SK-N-SH (cell line): ENCODE measurements around the gene PPAN. TPM values are rescaled to one million over a fixed set of nuclear protein-coding genes. Genes with fewer than 3 reads are reported as not detected.

Experiments used
- CTCF ChIA-PET: fragments of 300-600, 350-600 bp; formaldehyde crosslinking; extraction: SDS; loops from one replicate; lab custom pipeline; 2021; lab: Yijun Ruan, JAX
- POLR2A ChIA-PET: fragments of 350-600 bp; sonication (Branson Sonifier 250); formaldehyde crosslinking; extraction: SDS; loops from one replicate; lab custom pipeline; 2020; ENCODE audit warnings: antibody characterized with exemption, inconsistent platforms; lab: Yijun Ruan, JAX
- DNase-seq: peaks from one replicate; pipeline ENCODE4 v3.0.0; 2012
- H2AFZ ChIP-seq: fragments of 200-600 bp; sonication (generic); 2 replicates; pipeline ENCODE4 v1.8.1; 2016; ENCODE audit warnings: antibody characterized with exemption, mild to moderate bottlenecking, low read depth
- H3F3A ChIP-seq: fragments of 200-600 bp; sonication (generic); replicated peaks from 2 replicates; pipeline ENCODE3; 2016; ENCODE audit warnings: antibody characterized with exemption, mild to moderate bottlenecking; ENCODE audit not compliant: insufficient read depth
- H3K27ac ChIP-seq, 2 experiments: fragments of 200-500 bp in 1 of 2; fragments of 200-600 bp in 1 of 2; sonication (Bioruptor generic) in 1 of 2; sonication (generic), shearing (Covaris generic) in 1 of 2; 2 replicates each; pipeline versions ENCODE4 v1.5.1 to v1.6.1; 2014 to 2016; ENCODE audit warnings: low read depth in 2 of 2, inconsistent platforms in 1 of 2, low read length in 1 of 2, mild to moderate bottlenecking in 1 of 2, mixed read lengths in 1 of 2
- H3K27me3 ChIP-seq: fragments of 200-600 bp; sonication (generic), shearing (Covaris generic); 2 replicates; pipeline ENCODE4 v1.6.1; 2016; ENCODE audit warnings: mixed run types; ENCODE audit not compliant: insufficient read depth
- H3K36me3 ChIP-seq, 2 experiments: fragments of 200-500 bp in 1 of 2; fragments of 200-600 bp in 1 of 2; sonication (Bioruptor generic) in 1 of 2; sonication (generic) in 1 of 2; replicated peaks in 1 of 2; 2 replicates each; pipeline versions ENCODE3 to v1.5.1; 2014 to 2016; ENCODE audit warnings: low read length in 1 of 2, mild to moderate bottlenecking in 1 of 2; ENCODE audit not compliant: insufficient read depth in 2 of 2, control insufficient read depth in 1 of 2
- H3K4me1 ChIP-seq, 2 experiments: fragments of 200-500 bp in 1 of 2; fragments of 200-600 bp in 1 of 2; sonication (Bioruptor generic) in 1 of 2; sonication (generic), shearing (Covaris generic) in 1 of 2; 2 replicates each; pipeline versions ENCODE4 v1.5.1 to v1.6.1; 2014 to 2016; ENCODE audit warnings: low read depth in 1 of 2, low read length in 1 of 2, mixed run types in 1 of 2; ENCODE audit not compliant: insufficient read depth in 2 of 2, control insufficient read depth in 1 of 2
- H3K4me2 ChIP-seq: fragments of 200-600 bp; sonication (generic), shearing (Covaris generic); 2 replicates; pipeline ENCODE4 v1.6.1; 2017; ENCODE audit warnings: mixed run types
- H3K4me3 ChIP-seq, 2 experiments: fragments of 200-500 bp in 1 of 2; fragments of 200-600 bp in 1 of 2; sonication (Bioruptor generic) in 1 of 2; sonication (generic), shearing (Covaris generic) in 1 of 2; 2 replicates each; pipeline versions ENCODE4 v1.5.1 to v1.8.1; 2014 to 2016; ENCODE audit warnings: low read depth in 2 of 2, inconsistent platforms in 1 of 2, low read length in 1 of 2, mild to moderate bottlenecking in 1 of 2, mixed read lengths in 1 of 2, moderate library complexity in 1 of 2
- H3K79me2 ChIP-seq: fragments of 200-600 bp; sonication (generic); 2 replicates; pipeline ENCODE4 v1.8.1; 2017; ENCODE audit warnings: mild to moderate bottlenecking; ENCODE audit not compliant: insufficient read depth
- H3K9ac ChIP-seq: fragments of 200-600 bp; sonication (generic); 2 replicates; pipeline ENCODE4 v1.6.1; 2017; ENCODE audit warnings: mixed run types
- H3K9me2 ChIP-seq: fragments of 200-600 bp; sonication (generic); 2 replicates; pipeline ENCODE4 v1.6.1; 2017; ENCODE audit warnings: mixed run types
- H3K9me3 ChIP-seq: fragments of 200-600 bp; sonication (generic); 2 replicates; pipeline ENCODE4 v1.6.1; 2017; ENCODE audit warnings: mixed run types, mild to moderate bottlenecking, moderate library complexity
- H4K20me1 ChIP-seq: fragments of 200-600 bp; sonication (generic); 2 replicates; pipeline ENCODE4 v1.6.1; 2017; ENCODE audit warnings: mild to moderate bottlenecking, mixed run types; ENCODE audit not compliant: insufficient read depth
- EP300 ChIP-seq, 2 experiments: IDR thresholded peaks; 2 replicates each; pipeline versions ENCODE4 v1.4.0 to v1.6.1; 2012; ENCODE audit warnings: borderline replicate concordance in 1 of 2, low read depth in 1 of 2, low read length in 1 of 2
- FOSL2 ChIP-seq: IDR thresholded peaks from 2 replicates; pipeline ENCODE4 v1.4.0; 2012; ENCODE audit warnings: low read depth, mild to moderate bottlenecking, moderate library complexity, borderline replicate concordance
- FOXM1 ChIP-seq: IDR thresholded peaks from 2 replicates; pipeline ENCODE4 v1.4.0; 2012; ENCODE audit warnings: low read depth, mild to moderate bottlenecking
- JUND ChIP-seq: IDR thresholded peaks from 2 replicates; pipeline ENCODE4 v1.4.0; 2012
- MAX ChIP-seq: IDR thresholded peaks from 2 replicates; pipeline ENCODE4 v1.4.0; 2012; ENCODE audit warnings: low read depth
- MEF2A ChIP-seq: IDR thresholded peaks from 2 replicates; pipeline ENCODE4 v1.4.0; 2012; ENCODE audit warnings: low read depth, borderline replicate concordance
- NFIC ChIP-seq: IDR thresholded peaks from 2 replicates; pipeline ENCODE4 v1.4.0; 2012; ENCODE audit warnings: borderline replicate concordance
- NRF1 ChIP-seq: IDR thresholded peaks from 2 replicates; pipeline ENCODE4 v1.6.1; 2012; ENCODE audit warnings: low read depth, mild to moderate bottlenecking, low read length
- POLR2AphosphoS5 ChIP-seq: IDR thresholded peaks from 2 replicates; pipeline ENCODE4 v1.6.1; 2012; ENCODE audit warnings: low read depth, low read length
- RCOR1 ChIP-seq: fragments of 150-350 bp; IDR thresholded peaks from 2 replicates; pipeline ENCODE4 v1.6.1; 2017; ENCODE audit warnings: antibody characterized with exemption, low read length
- RFX5 ChIP-seq: IDR thresholded peaks from 2 replicates; pipeline ENCODE4 v1.6.1; 2012; ENCODE audit warnings: mild to moderate bottlenecking, improper control_type of control experiment, low read length
- SIN3A ChIP-seq: IDR thresholded peaks from 2 replicates; pipeline ENCODE4 v1.6.1; 2012; ENCODE audit warnings: low read depth, mild to moderate bottlenecking, low read length, moderate library complexity, borderline replicate concordance
- TAF1 ChIP-seq: IDR thresholded peaks from 2 replicates; pipeline ENCODE4 v1.6.1; 2012; ENCODE audit warnings: low read depth, mild to moderate bottlenecking, low read length, moderate library complexity, borderline replicate concordance
- TCF12 ChIP-seq: IDR thresholded peaks from 2 replicates; pipeline ENCODE4 v1.4.0; 2012
- TEAD4 ChIP-seq: IDR thresholded peaks from 2 replicates; pipeline ENCODE4 v1.4.0; 2012; ENCODE audit warnings: mild to moderate bottlenecking, borderline replicate concordance; ENCODE audit not compliant: insufficient read depth
- USF1 ChIP-seq: IDR thresholded peaks from 2 replicates; pipeline ENCODE4 v1.4.0; 2012; ENCODE audit warnings: low read depth, borderline replicate concordance
- WGBS: methylation state at CpG from one replicate; pipeline ENCODE4 v1.1.6; 2017; ENCODE audit warnings: low lambda C conversion rate; 5-methylcytosine and 5-hydroxymethylcytosine counted together
- polyA plus RNA-seq, 3 experiments: library from polyadenylated mRNA; depleted of rRNA; stranded (reverse); fragments of >200 nt; gene quantifications; 2 replicates each; pipeline ENCODE4 v1.2.3, GENCODE V29; 2012
- TF ChIP-seq, protein P1 (sequence below): fragments of 150-350 bp; IDR thresholded peaks from 2 replicates; pipeline ENCODE4 v1.6.1; 2016; ENCODE audit warnings: mild to moderate bottlenecking, low read depth, low read length

The PPAN gene
- polyA plus RNA-seq, 1 of the 3 experiments (the other 2 are of a cell fraction), result 75.6 TPM

DNA sequence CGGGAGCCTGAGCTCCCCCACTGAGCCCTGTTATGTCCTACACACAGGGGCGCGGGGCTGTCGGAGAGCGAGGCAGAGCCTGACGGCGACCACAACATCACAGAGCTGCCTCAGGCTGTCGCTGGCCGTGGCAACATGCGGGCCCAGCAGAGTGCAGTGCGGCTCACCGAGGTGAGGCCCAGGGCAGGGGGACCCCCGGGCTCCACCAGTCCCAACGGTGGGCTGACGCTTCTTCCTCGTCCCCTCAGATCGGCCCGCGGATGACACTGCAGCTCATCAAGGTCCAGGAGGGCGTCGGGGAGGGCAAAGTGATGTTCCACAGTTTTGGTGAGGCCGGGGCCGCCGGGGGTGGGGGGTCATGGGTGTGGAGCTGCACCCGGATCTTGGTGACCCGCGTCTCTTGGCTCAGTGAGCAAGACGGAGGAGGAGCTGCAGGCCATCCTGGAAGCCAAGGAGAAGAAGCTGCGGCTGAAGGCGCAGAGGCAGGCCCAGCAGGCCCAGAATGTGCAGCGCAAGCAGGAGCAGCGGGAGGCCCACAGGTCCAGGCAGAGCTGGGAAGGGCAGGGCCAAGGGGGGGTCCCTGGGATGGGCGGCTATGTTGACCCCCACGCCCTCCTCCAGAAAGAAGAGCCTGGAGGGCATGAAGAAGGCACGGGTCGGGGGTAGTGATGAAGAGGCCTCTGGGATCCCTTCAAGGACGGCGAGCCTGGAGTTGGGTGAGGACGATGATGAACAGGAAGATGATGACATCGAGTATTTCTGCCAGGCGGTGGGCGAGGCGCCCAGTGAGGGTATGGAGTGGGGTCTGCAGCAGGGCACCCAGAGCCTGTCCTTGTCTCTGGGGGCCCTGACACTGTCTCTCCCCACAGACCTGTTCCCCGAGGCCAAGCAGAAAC, 4.2 kb downstream of the PPAN start (continued):
- TF ChIP-seq NFIC (no peak), JUND (no peak), FOSL2 (no peak), NRF1 (no peak), USF1 (no peak), SIN3A (no peak), TEAD4 (no peak), POLR2AphosphoS5 (no peak)
- TF ChIP-seq, protein P1, sequence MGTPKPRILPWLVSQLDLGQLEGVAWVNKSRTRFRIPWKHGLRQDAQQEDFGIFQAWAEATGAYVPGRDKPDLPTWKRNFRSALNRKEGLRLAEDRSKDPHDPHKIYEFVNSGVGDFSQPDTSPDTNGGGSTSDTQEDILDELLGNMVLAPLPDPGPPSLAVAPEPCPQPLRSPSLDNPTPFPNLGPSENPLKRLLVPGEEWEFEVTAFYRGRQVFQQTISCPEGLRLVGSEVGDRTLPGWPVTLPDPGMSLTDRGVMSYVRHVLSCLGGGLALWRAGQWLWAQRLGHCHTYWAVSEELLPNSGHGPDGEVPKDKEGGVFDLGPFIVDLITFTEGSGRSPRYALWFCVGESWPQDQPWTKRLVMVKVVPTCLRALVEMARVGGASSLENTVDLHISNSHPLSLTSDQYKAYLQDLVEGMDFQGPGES, result no peak

DNA sequence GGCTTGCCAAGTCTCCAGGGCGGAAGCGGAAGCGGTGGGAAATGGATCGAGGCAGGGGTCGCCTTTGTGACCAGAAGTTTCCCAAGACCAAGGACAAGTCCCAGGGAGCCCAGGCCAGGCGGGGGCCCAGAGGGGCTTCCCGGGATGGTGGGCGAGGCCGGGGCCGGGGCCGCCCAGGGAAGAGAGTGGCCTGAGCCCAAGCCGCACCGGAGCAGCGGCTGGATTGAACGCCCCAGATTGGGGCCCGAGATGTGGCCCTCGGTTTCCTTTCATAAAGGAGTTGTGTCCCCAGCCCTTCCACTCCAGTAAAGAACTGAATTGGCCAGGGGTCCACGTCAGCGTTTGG, 4.8 kb downstream of the PPAN start:
- H3K27me3 ChIP-seq, result no peaks in the 10 kb centered on the region
- ChIA-PET CTCF (interaction anchor here (5.6 kb wide), 1 partner anchor 8 kb away, joined by 58 read pairs; the partner anchor contains the start of gene EIF3G), POLR2A (interaction anchor here (1.5 kb wide), 1 partner anchor 8 kb away, joined by 4 read pairs; the partner anchor contains the start of gene EIF3G)
- H3K9ac ChIP-seq, result no peak overlapping the region
- no peak overlapping the region for H3K27ac ChIP-seq
- peaks cover 8% of the 10 kb centered on the region; the same call in 1 of the 2 replicates for H4K20me1 ChIP-seq
- WGBS, result over 99% methylated on average over 18 of the region's 19 CpGs
- TF ChIP-seq FOXM1 (no peak), RCOR1 (no peak), USF1 (no peak), POLR2AphosphoS5 (no peak), TEAD4 (no peak), MAX (no peak), RFX5 (no peak), EP300 (IDR thresholded peaks at IDR 0.05; ENCODE audit: borderline replicate concordance in 1 of 2, low read depth in 1 of 2, low read length in 1 of 2) (no peak), TAF1 (no peak), TCF12 (no peak), MEF2A (no peak)
- TF ChIP-seq, protein P1, result no peak
- no peak for DNase-seq
- peaks cover 26% of the 10 kb centered on the region for H3F3A ChIP-seq
- H3K4me2 ChIP-seq, result no peak overlapping the region
- no peaks in the 10 kb centered on the region for H3K9me2 ChIP-seq
- peaks cover 30 to 44% of the 10 kb centered on the region in 2 experiments for H3K36me3 ChIP-seq
- peaks cover 0 to 11% of the 10 kb centered on the region in 2 experiments; a peak in 1 of 4 replicates for H3K4me1 ChIP-seq
- H3K79me2 ChIP-seq, result peaks cover 31% of the 10 kb centered on the region
- H3K4me3 ChIP-seq, result no peak overlapping the region
- no peaks in the 10 kb centered on the region for H3K9me3 ChIP-seq
- no peak overlapping the region for H2AFZ ChIP-seq
